Heart left ventricle (tissue), 16 donors: ENCODE results near the gene OR2V1. TPM values are rescaled to one million over a fixed set of nuclear protein-coding genes. Genes with fewer than 3 reads are reported as not detected.
"Not testable (repeated sequence)": the region's sequence is repeated elsewhere in the genome, so short reads cannot be mapped to it uniquely, and the experiment has no call there.

ENCODE experiments used
- ATAC-seq, 4 donors: fragments of 200-7000 bp; cut with Tn5 transposase; one replicate each; pipeline ENCODE4 v1.9.1; 2020 to 2022; ENCODE audit warnings: moderate library complexity in 4 of 4, mild to moderate bottlenecking in 3 of 4, moderate number of reproducible peaks in 1 of 4
- DNase-seq, 5 donors: peaks; one replicate each; pipeline ENCODE4 v3.0.0-alpha.2; 2020
- H3K27ac ChIP-seq, 12 donors: fragments of 200-600 bp; sonication (generic) in 4 of 12; one replicate each; pipeline versions ENCODE4 v1.5.0 to v1.8.0; 2016 to 2022; ENCODE audit warnings: mild to moderate bottlenecking in 2 of 12
- H3K27me3 ChIP-seq, 9 donors: fragments of 200-600 bp; sonication (generic) in 2 of 9; one replicate each; pipeline versions ENCODE4 v1.5.1 to v1.8.0; 2016 to 2022; ENCODE audit warnings: mild to moderate bottlenecking in 3 of 9
- H3K36me3 ChIP-seq, 9 donors: fragments of 200-600 bp; sonication (generic) in 2 of 9; one replicate each; pipeline versions ENCODE4 v1.5.0 to v1.8.0; 2018 to 2022; ENCODE audit warnings: mild to moderate bottlenecking in 2 of 9
- H3K4me1 ChIP-seq, 12 donors: fragments of 200-600 bp; sonication (generic) in 4 of 12; one replicate each; pipeline versions ENCODE4 v1.5.0 to v1.8.0; 2016 to 2022; ENCODE audit warnings: mild to moderate bottlenecking in 3 of 12
- H3K4me3 ChIP-seq, 12 donors: fragments of 200-600 bp; sonication (generic) in 4 of 12; one replicate each; pipeline versions ENCODE4 v1.5.0 to v1.8.0; 2017 to 2022; ENCODE audit warnings: mild to moderate bottlenecking in 9 of 12, moderate library complexity in 4 of 12
- H3K9me3 ChIP-seq, 12 donors: fragments of 200-600 bp; sonication (generic) in 4 of 12; one replicate each; pipeline versions ENCODE4 v1.5.0 to v1.8.0; 2016 to 2022; ENCODE audit warnings: mild to moderate bottlenecking in 1 of 12
- POLR2A ChIP-seq, 2 donors: fragments of 450-650 bp; IDR thresholded peaks; one replicate each; pipeline ENCODE4 v1.6.1; 2017; ENCODE audit warnings: antibody characterized with exemption in 2 of 2, mild to moderate bottlenecking in 2 of 2, moderate library complexity in 2 of 2
- WGBS, 4 donors: extraction: QIAGEN DNeasy Blood & Tissue Kit in 2 of 4; methylation state at CpG; one replicate each; pipeline versions ENCODE4 v1.1.5 to v1.1.7; 2013 to 2018; 5-methylcytosine and 5-hydroxymethylcytosine counted together
- intact Hi-C, 10 donors: fragments of 100-400 bp; cut with DNase I; formaldehyde crosslinking; loops; one replicate each; pipeline versions ENCODE4 v1.11.1 to v1.14.2; 2022
- polyA plus RNA-seq, 2 donors: library from polyadenylated mRNA; stranded (reverse); fragments of 200-250 nt; gene quantifications; one replicate each; pipeline ENCODE4 v1.2.3, GENCODE V29; 2013
- total RNA-seq, 9 donors: library from RNA; depleted of rRNA in 2 of 9; stranded (reverse); fragments of >200 nt in 2 of 9; fragmentation: NEBNext Ultra II Directional in 3 of 9; extraction: Animal tissue kit (Norgen Biotek cat#: 25700) in 3 of 9; gene quantifications; one replicate each; pipeline versions ENCODE4 v1.1.0 to v1.2.4, GENCODE V29; 2016 to 2023
- TF ChIP-seq, protein P1 (sequence below), 12 donors: fragments of 200-600 bp; sonication (generic) in 4 of 12; IDR thresholded peaks; one replicate each; pipeline versions ENCODE4 v1.5.0 to v1.8.0; 2018 to 2022; ENCODE audit warnings: antibody characterized with exemption in 12 of 12, mild to moderate bottlenecking in 5 of 12
- donor health status: ischemic (EF 13 %, LVEDD 7.1; RV severe dilation, severe dysfunction).
- donor health status: healthy with polysubstance abuse.
- donor health status: DM: no; HTN: yes; CAD: no.
- donor health status: DM: no; HTN: no; CAD: no.
- donor health status: ischemic (EF 25% LVEDD 6.9; RV normal size, moderate dysfunction).
- donor health status: ischemic (EF 25% LVEDD 5.7; RV mildly dilated, moderate dysfunction).
- donor health status: healthy.
- donor health status: DM: yes; HTN: yes; CAD: no.
- donor health status: ischemic (EF 35%, LVEDD 5.7; RV mildly dilated, moderate dysfunction).
- donor health status: nonischemic (EF 11% LVEDD 7.7; RV severe dilation, severe dysfunction).
- donor health status: DM: yes; HTN: yes; CAD: no.
- donor health status: PGD.
- donor health status: ischemic (EF 29% LVEDD 5.4; RV normal size, mild dysfunction).
- donor health status: nonischemic (EF 23%, LVEDD 6.1; RV moderate dilation, normal function).

OR2V1 gene
- total and polyA plus RNA-seq, 11 donors: not detected

DNA sequence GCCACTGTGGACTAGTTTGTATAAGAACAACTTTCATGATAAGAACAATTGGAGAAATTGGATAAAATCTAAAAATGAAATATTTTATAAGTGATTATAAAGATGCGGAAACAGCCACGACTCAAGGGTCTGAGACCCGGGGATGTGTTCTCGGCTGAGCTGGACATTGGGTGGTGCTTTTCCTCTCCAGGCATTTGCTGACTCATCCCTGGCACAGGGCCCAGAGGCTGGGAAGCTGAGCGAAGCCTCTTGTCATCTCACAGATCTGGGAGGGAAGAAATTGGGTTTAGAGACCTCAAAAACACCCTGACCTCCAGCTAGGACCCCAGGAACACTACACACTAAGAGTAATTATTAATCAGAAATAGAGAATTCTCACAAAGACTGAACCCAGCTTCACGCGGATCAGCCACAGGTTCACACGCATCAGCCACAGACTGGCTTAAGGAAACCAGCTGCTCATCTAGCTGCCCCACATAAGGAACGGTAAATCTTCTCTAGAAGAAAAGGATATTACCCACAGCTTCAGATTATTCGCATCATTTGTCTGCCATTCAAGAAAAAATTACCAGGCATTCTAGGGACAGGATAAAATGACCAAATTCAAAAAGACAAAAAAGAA is 2.8 kb upstream of the OR2V1 start:
- no peak for TF ChIP-seq POLR2A (IDR thresholded peaks at IDR 0.05)
- TF ChIP-seq, protein P1, sequence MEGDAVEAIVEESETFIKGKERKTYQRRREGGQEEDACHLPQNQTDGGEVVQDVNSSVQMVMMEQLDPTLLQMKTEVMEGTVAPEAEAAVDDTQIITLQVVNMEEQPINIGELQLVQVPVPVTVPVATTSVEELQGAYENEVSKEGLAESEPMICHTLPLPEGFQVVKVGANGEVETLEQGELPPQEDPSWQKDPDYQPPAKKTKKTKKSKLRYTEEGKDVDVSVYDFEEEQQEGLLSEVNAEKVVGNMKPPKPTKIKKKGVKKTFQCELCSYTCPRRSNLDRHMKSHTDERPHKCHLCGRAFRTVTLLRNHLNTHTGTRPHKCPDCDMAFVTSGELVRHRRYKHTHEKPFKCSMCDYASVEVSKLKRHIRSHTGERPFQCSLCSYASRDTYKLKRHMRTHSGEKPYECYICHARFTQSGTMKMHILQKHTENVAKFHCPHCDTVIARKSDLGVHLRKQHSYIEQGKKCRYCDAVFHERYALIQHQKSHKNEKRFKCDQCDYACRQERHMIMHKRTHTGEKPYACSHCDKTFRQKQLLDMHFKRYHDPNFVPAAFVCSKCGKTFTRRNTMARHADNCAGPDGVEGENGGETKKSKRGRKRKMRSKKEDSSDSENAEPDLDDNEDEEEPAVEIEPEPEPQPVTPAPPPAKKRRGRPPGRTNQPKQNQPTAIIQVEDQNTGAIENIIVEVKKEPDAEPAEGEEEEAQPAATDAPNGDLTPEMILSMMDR (IDR thresholded peaks at IDR 0.05): no peak
- Histone ChIP-seq H3K27ac (peak overlapping the region in 3 of 12 donors; percentile 8 to 50 (median 36)), H3K9me3 (peaks cover 0 to 22% (median 2%) of the 10 kb centered on the region in 12 donors), H3K36me3 (no peaks in the 10 kb centered on the region), H3K4me3 (no peak overlapping the region), H3K27me3 (peaks cover 0 to 21% (median 4%) of the 10 kb centered on the region in 9 donors), H3K4me1 (peaks cover 0 to 8% (median 0%) of the 10 kb centered on the region in 12 donors)
- peak; percentile 41 to 77 (median 62) for ATAC-seq
- 51 to 71% (median 55%) methylated on average over 10 of the region's 10 CpGs for WGBS, 4 donors
- peak; percentile 62 to 88 (median 83) for DNase-seq
- intact Hi-C loops: no loop called here

DNA sequence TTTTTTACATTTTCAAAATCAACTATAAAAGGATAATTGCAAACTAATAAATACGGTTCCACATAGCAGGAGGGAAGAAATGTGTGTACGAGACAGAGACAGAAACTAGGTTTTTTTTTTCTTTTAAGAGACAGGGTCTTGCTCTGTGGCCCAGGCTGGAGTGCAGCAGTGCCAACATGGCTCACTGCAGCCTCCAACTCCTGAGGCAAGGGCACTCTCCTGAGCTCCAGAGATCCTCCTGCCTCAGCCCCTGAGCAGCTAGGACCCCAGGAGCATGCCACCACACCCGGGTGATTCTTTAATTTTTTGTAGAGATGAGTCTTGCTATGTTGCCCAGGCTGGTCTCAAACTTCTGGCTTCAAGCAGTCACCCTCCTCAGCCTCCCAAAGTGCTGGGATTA is 2.1 kb upstream of the OR2V1 start:
- 74 to 87% (median 78%) methylated on average over 3 of the region's 3 CpGs for WGBS, 4 donors
- intact Hi-C loops: no loop called here

DNA sequence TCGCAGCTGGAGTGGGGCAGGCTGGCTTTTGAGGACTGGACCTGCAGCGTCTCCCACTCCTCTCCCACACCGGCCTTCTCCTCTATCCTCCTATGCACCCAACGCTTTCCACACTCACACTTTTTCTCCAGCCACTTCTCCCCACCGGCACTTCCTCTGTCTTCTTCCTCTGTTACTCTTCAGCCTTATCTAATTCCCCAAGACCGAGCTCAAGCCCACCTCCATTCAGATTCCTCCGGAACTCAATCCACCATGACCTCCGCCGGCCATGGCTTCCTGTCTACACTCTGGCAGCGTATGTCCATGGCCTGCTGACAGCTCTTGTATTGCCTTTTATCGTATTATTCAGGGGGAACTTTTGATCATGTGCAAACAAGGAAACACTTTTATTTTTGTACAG is 545 bp upstream of the OR2V1 start:
- no peak overlapping the region for H3K4me3 ChIP-seq
- TF ChIP-seq, protein P1 (IDR thresholded peaks at IDR 0.05): no peak
- no peak for TF ChIP-seq POLR2A (IDR thresholded peaks at IDR 0.05)
- peaks cover 0 to 31% (median 11%) of the 10 kb centered on the region in 9 donors for H3K27me3 ChIP-seq
- peaks cover 0 to 12% (median 2%) of the 10 kb centered on the region in 12 donors for H3K9me3 ChIP-seq
- peaks cover 0 to 8% (median 0%) of the 10 kb centered on the region in 12 donors for H3K4me1 ChIP-seq
- intact Hi-C loops: no loop called here
- H3K36me3 ChIP-seq: no peaks in the 10 kb centered on the region
- no peak for DNase-seq
- H3K27ac ChIP-seq: no peak overlapping the region
- 73 to 76% (median 76%) methylated on average over 11 of the region's 11 CpGs for WGBS, 4 donors
- no peak for ATAC-seq

More for the DNA sequence above, 2.1 kb upstream of the OR2V1 start:
- Histone ChIP-seq H3K27ac (peak overlapping the region in 3 of 12 donors; percentile 8 to 50 (median 36)), H3K9me3 (peaks cover 0 to 22% (median 2%) of the 10 kb centered on the region in 12 donors), H3K27me3 (peaks cover 0 to 21% (median 10%) of the 10 kb centered on the region in 9 donors), H3K4me1 (peaks cover 0 to 8% (median 0%) of the 10 kb centered on the region in 12 donors), H3K4me3 (no peak overlapping the region), H3K36me3 (no peaks in the 10 kb centered on the region)
- ATAC-seq (no peak), DNase-seq (no peak)
- TF ChIP-seq, protein P1 (IDR thresholded peaks at IDR 0.05): no peak
- no peak for TF ChIP-seq POLR2A (IDR thresholded peaks at IDR 0.05)

DNA sequence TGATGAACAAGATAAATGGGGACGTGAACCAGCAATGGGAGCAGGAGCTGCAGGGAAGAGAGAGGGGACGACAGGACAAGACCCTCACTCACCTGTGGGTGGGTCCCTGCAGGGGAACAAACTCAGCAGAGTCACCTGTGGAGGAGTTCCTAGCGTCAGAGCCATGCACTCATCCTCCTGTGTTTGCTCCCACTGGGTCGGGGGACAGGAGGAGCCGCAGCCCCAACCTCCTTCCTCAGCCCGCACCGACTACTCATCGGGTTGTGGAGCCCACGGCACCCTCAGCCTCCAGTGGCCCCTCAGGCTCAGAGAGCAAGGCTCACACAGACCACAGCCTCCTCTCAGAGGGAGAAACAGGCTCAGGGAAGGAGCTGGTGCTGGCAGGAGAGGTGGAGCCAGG is 888 bp downstream of the OR2V1 start:
- H3K4me3 ChIP-seq, H3K36me3 ChIP-seq, intact Hi-C loops, H3K27ac ChIP-seq, ATAC-seq, H3K4me1 ChIP-seq, H3K9me3 ChIP-seq, DNase-seq: not testable (repeated sequence)
- WGBS, 4 donors: 67 to 83% (median 72%) methylated on average over 8 to 9 of the region's 9 CpGs
- peaks cover 0 to 32% (median 11%) of the 10 kb centered on the region in 9 donors for H3K27me3 ChIP-seq
